GM23338 (cell line): Measurements from ENCODE around the gene ATP2B1. TPM values are rescaled to one million over a fixed set of nuclear protein-coding genes. Genes with fewer than 3 reads are reported as not detected.

Experiments used
- ATAC-seq: fragments of 200-7000 bp; cut with Tn5 transposase; 3 replicates; pipeline ENCODE4 v1.9.1; 2020
- DNase-seq: peaks from one replicate; pipeline ENCODE4 v3.0.0-alpha.2; 2015; ENCODE audit warnings: low spot score
- H2AFZ ChIP-seq: fragments of 200-600 bp; sonication (generic); 2 replicates; pipeline ENCODE4 v1.8.0; 2016; ENCODE audit warnings: antibody characterized with exemption, mild to moderate bottlenecking, moderate library complexity
- H3F3A ChIP-seq: fragments of 200-600 bp; sonication (generic); replicated peaks from 2 replicates; pipeline ENCODE4 v1.8.0; 2017; ENCODE audit warnings: antibody characterized with exemption, mixed run types, low read depth
- H3K27ac ChIP-seq: fragments of 200-600 bp; sonication (generic); 2 replicates; pipeline ENCODE4 v1.6.1; 2016; ENCODE audit warnings: low read depth
- H3K27me3 ChIP-seq: fragments of 200-600 bp; sonication (generic); 2 replicates; pipeline ENCODE4 v1.8.0; 2016; ENCODE audit warnings: mild to moderate bottlenecking, mixed run types, moderate library complexity; ENCODE audit not compliant: insufficient read depth
- H3K36me3 ChIP-seq: fragments of 200-600 bp; sonication (generic); 2 replicates; pipeline ENCODE4 v1.8.0; 2016; ENCODE audit warnings: mild to moderate bottlenecking; ENCODE audit not compliant: insufficient read depth
- H3K4me1 ChIP-seq: fragments of 200-600 bp; sonication (generic); 2 replicates; pipeline ENCODE4 v1.8.0; 2016; ENCODE audit warnings: mild to moderate bottlenecking, moderate library complexity; ENCODE audit not compliant: insufficient read depth
- H3K4me2 ChIP-seq: fragments of 200-600 bp; sonication (generic); 2 replicates; pipeline ENCODE4 v1.7.1; 2017; ENCODE audit warnings: mixed run types
- H3K4me3 ChIP-seq: fragments of 200-600 bp; sonication (generic); 2 replicates; pipeline ENCODE4 v1.6.1; 2016; ENCODE audit warnings: mixed run types
- H3K79me2 ChIP-seq: fragments of 200-600 bp; sonication (generic); replicated peaks from 2 replicates; pipeline ENCODE4 v1.8.0; 2017; ENCODE audit warnings: mild to moderate bottlenecking; ENCODE audit not compliant: insufficient read depth
- H3K9me2 ChIP-seq: fragments of 200-600 bp; sonication (generic); 2 replicates; pipeline ENCODE4 v1.8.0; 2017; ENCODE audit not compliant: insufficient read depth
- H4K20me1 ChIP-seq: fragments of 200-600 bp; sonication (generic); replicated peaks from 2 replicates; pipeline ENCODE4 v1.8.0; 2017; ENCODE audit warnings: mild to moderate bottlenecking; ENCODE audit not compliant: insufficient read depth
- H3K27ac Mint-ChIP-seq: 2 replicates; pipeline ENCODE4 v1.8.0; 2020; ENCODE audit warnings: inconsistent platforms, mild to moderate bottlenecking, moderate library complexity, mixed read lengths
- H3K27me3 Mint-ChIP-seq: 3 replicates; pipeline ENCODE4 v1.8.0; 2022; ENCODE audit warnings: low read depth, mild to moderate bottlenecking, moderate library complexity, mixed read lengths, inconsistent platforms; ENCODE audit not compliant: insufficient read depth, poor library complexity
- H3K36me3 Mint-ChIP-seq: 3 replicates; pipeline ENCODE4 v1.8.0; 2021; ENCODE audit warnings: low read depth, mild to moderate bottlenecking, inconsistent platforms, moderate library complexity, mixed read lengths
- H3K4me1 Mint-ChIP-seq: 3 replicates; pipeline ENCODE4 v1.8.0; 2020; ENCODE audit warnings: mild to moderate bottlenecking, inconsistent platforms, mixed read lengths
- H3K4me3 Mint-ChIP-seq: 3 replicates; pipeline ENCODE4 v1.8.0; 2021; ENCODE audit warnings: moderate library complexity, mild to moderate bottlenecking, inconsistent platforms, mixed read lengths
- H3K9me3 Mint-ChIP-seq: 3 replicates; pipeline ENCODE4 v1.8.0; 2020; ENCODE audit warnings: moderate library complexity, mild to moderate bottlenecking, inconsistent platforms, mixed read lengths
- CREB1 ChIP-seq: fragments of 250-450 bp; sonication (Bioruptor Pico); IDR thresholded peaks from 2 replicates; pipeline ENCODE4 v1.5.0; 2020; ENCODE audit warnings: low read depth, mild to moderate bottlenecking, moderate library complexity
- EZH2 ChIP-seq: fragments of 200-600 bp; sonication (generic); IDR thresholded peaks from one replicate; pipeline ENCODE4 v1.8.0; 2017; ENCODE audit warnings: antibody characterized with exemption, mild to moderate bottlenecking, low read depth; ENCODE audit not compliant: unreplicated experiment
- EZH2phosphoT487 ChIP-seq: fragments of 200-600 bp; sonication (generic); IDR thresholded peaks from one replicate; pipeline ENCODE4 v1.8.1; 2018; ENCODE audit warnings: antibody characterized with exemption; ENCODE audit not compliant: unreplicated experiment
- NANOG ChIP-seq: IDR thresholded peaks from 2 replicates; pipeline ENCODE4 v1.6.1; 2016; ENCODE audit warnings: antibody characterized with exemption, borderline replicate concordance
- POLR2AphosphoS5 ChIP-seq: IDR thresholded peaks from 2 replicates; pipeline ENCODE4 v1.6.1; 2016; ENCODE audit warnings: antibody characterized with exemption, low read depth
- ZNF114 ChIP-seq: fragments of 250-450 bp; sonication (Bioruptor Pico); IDR thresholded peaks from 2 replicates; pipeline ENCODE4 v1.5.0; 2020; ENCODE audit warnings: mild to moderate bottlenecking, moderate library complexity
- ZNF331 ChIP-seq: fragments of 250-450 bp; sonication (Bioruptor Pico); IDR thresholded peaks from 2 replicates; pipeline ENCODE4 v1.5.0; 2020; ENCODE audit warnings: low read depth, mild to moderate bottlenecking, moderate library complexity
- polyA plus RNA-seq: library from polyadenylated mRNA; unstranded; fragments of >200 nt; fragmentation: Nextera tagmentation; extraction: Ambion mirVana; gene quantifications from 2 replicates; pipeline ENCODE4 v1.2.1, GENCODE V29; 2016
- total RNA-seq: library from RNA; depleted of rRNA; stranded (reverse); fragments of >200 nt; shearing (Covaris generic); gene quantifications from 2 replicates; pipeline ENCODE4 v1.2.3, GENCODE V29; 2014
- TF ChIP-seq, protein P1 (sequence below): fragments of 250-450 bp; sonication (Bioruptor Pico); IDR thresholded peaks from 2 replicates; pipeline ENCODE4 v1.5.0; 2020; ENCODE audit warnings: mild to moderate bottlenecking, moderate library complexity
- TF ChIP-seq, protein P2 (sequence below), 2 experiments: fragments of 200-600 bp in 1 of 2; sonication (generic) in 1 of 2; conservative IDR thresholded peaks; 2 replicates each; pipeline versions ENCODE4 v1.5.1 to v1.6.1; 2016 to 2017; ENCODE audit warnings: antibody characterized with exemption in 2 of 2, low read depth in 2 of 2, mild to moderate bottlenecking in 2 of 2, moderate library complexity in 1 of 2
- TF ChIP-seq, protein P3 (sequence below): IDR thresholded peaks from 2 replicates; pipeline ENCODE4 v1.6.1; 2016; ENCODE audit warnings: antibody characterized with exemption

The ATP2B1 gene
- total and polyA plus RNA-seq, 2 experiments from 2014 or later = 39.3 to 42.3 TPM

DNA sequence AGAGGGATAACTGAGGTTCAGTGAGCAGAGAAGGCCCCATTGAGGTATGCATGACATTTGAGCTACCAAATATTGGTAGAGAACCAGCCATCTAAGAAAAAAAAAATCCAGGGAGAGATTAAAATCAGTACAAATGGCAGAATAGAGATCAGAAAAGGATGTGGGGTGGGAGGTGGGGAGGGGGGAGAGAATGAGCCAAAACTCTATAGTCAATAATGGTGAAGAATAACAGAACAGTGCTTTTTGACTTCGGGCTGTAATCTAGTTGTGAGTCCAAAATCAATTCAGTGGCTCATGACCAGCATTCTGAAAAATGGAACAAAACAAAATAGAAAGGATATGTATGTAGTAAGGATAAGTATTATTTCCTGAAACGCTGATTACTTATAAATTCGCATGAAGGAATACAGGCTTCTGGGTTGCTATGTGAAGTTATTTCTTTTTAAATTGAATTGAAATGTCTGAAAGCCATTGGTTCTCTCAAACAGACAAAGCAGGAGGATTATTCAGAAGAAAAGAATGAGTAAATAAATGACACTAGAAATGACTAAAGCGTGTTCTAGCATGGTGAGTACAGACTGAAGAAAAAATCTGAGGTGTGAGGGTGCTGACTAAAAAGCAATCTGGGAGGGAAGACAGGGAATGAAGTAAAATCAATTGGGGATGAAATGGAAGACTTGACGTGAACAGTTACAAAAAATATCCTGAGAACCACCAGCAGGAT lies 72.4 kb downstream of the ATP2B1 start:
- H3K27ac Mint-ChIP-seq = no peak overlapping the region
- ATAC-seq = no peak

More for the DNA sequence above, 72.4 kb downstream of the ATP2B1 start:
- H3K36me3 ChIP-seq = no peaks in the 10 kb centered on the region
- TF ChIP-seq, protein P1, sequence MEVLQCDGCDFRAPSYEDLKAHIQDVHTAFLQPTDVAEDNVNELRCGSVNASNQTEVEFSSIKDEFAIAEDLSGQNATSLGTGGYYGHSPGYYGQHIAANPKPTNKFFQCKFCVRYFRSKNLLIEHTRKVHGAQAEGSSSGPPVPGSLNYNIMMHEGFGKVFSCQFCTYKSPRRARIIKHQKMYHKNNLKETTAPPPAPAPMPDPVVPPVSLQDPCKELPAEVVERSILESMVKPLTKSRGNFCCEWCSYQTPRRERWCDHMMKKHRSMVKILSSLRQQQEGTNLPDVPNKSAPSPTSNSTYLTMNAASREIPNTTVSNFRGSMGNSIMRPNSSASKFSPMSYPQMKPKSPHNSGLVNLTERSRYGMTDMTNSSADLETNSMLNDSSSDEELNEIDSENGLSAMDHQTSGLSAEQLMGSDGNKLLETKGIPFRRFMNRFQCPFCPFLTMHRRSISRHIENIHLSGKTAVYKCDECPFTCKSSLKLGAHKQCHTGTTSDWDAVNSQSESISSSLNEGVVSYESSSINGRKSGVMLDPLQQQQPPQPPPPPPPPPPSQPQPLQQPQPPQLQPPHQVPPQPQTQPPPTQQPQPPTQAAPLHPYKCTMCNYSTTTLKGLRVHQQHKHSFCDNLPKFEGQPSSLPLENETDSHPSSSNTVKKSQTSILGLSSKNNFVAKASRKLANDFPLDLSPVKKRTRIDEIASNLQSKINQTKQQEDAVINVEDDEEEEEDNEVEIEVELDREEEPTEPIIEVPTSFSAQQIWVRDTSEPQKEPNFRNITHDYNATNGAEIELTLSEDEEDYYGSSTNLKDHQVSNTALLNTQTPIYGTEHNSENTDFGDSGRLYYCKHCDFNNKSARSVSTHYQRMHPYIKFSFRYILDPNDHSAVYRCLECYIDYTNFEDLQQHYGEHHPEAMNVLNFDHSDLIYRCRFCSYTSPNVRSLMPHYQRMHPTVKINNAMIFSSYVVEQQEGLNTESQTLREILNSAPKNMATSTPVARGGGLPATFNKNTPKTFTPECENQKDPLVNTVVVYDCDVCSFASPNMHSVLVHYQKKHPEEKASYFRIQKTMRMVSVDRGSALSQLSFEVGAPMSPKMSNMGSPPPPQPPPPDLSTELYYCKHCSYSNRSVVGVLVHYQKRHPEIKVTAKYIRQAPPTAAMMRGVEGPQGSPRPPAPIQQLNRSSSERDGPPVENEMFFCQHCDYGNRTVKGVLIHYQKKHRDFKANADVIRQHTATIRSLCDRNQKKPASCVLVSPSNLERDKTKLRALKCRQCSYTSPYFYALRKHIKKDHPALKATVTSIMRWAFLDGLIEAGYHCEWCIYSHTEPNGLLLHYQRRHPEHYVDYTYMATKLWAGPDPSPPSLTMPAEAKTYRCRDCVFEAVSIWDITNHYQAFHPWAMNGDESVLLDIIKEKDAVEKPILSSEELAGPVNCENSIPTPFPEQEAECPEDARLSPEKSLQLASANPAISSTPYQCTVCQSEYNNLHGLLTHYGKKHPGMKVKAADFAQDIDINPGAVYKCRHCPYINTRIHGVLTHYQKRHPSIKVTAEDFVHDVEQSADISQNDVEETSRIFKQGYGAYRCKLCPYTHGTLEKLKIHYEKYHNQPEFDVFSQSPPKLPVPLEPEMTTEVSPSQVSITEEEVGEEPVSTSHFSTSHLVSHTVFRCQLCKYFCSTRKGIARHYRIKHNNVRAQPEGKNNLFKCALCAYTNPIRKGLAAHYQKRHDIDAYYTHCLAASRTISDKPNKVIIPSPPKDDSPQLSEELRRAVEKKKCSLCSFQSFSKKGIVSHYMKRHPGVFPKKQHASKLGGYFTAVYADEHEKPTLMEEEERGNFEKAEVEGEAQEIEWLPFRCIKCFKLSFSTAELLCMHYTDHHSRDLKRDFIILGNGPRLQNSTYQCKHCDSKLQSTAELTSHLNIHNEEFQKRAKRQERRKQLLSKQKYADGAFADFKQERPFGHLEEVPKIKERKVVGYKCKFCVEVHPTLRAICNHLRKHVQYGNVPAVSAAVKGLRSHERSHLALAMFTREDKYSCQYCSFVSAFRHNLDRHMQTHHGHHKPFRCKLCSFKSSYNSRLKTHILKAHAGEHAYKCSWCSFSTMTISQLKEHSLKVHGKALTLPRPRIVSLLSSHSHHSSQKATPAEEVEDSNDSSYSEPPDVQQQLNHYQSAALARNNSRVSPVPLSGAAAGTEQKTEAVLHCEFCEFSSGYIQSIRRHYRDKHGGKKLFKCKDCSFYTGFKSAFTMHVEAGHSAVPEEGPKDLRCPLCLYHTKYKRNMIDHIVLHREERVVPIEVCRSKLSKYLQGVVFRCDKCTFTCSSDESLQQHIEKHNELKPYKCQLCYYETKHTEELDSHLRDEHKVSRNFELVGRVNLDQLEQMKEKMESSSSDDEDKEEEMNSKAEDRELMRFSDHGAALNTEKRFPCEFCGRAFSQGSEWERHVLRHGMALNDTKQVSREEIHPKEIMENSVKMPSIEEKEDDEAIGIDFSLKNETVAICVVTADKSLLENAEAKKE (CRISPR knock-in tag) = no peak
- no peak for TF ChIP-seq CREB1 (CRISPR knock-in tag)
- TF ChIP-seq, protein P2, sequence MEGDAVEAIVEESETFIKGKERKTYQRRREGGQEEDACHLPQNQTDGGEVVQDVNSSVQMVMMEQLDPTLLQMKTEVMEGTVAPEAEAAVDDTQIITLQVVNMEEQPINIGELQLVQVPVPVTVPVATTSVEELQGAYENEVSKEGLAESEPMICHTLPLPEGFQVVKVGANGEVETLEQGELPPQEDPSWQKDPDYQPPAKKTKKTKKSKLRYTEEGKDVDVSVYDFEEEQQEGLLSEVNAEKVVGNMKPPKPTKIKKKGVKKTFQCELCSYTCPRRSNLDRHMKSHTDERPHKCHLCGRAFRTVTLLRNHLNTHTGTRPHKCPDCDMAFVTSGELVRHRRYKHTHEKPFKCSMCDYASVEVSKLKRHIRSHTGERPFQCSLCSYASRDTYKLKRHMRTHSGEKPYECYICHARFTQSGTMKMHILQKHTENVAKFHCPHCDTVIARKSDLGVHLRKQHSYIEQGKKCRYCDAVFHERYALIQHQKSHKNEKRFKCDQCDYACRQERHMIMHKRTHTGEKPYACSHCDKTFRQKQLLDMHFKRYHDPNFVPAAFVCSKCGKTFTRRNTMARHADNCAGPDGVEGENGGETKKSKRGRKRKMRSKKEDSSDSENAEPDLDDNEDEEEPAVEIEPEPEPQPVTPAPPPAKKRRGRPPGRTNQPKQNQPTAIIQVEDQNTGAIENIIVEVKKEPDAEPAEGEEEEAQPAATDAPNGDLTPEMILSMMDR (conservative IDR thresholded peaks at IDR 0.05; ENCODE audit: low read depth in 2 of 2) = no peak
- TF ChIP-seq NANOG = no peak
- no peak for TF ChIP-seq EZH2phosphoT487
- TF ChIP-seq, protein P3, sequence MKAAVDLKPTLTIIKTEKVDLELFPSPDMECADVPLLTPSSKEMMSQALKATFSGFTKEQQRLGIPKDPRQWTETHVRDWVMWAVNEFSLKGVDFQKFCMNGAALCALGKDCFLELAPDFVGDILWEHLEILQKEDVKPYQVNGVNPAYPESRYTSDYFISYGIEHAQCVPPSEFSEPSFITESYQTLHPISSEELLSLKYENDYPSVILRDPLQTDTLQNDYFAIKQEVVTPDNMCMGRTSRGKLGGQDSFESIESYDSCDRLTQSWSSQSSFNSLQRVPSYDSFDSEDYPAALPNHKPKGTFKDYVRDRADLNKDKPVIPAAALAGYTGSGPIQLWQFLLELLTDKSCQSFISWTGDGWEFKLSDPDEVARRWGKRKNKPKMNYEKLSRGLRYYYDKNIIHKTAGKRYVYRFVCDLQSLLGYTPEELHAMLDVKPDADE = no peak
- no peak for TF ChIP-seq ZNF114 (CRISPR knock-in tag)
- TF ChIP-seq EZH2 = no peak
- no peak for TF ChIP-seq ZNF331 (CRISPR knock-in tag)
- no peak for TF ChIP-seq POLR2AphosphoS5
- no peak overlapping the region for H3K4me3 Mint-ChIP-seq
- no peaks in the 10 kb centered on the region for H3K27me3 ChIP-seq
- no peaks in the 10 kb centered on the region for H3K79me2 ChIP-seq
- H2AFZ ChIP-seq = no peak overlapping the region
- no peaks in the 10 kb centered on the region for H3F3A ChIP-seq
- no peak overlapping the region for H3K4me3 ChIP-seq
- no peaks in the 10 kb centered on the region for H3K36me3 Mint-ChIP-seq
- H3K4me1 ChIP-seq = no peaks in the 10 kb centered on the region
- no peak overlapping the region for H3K27ac ChIP-seq
- no peak overlapping the region for H3K4me2 ChIP-seq
- DNase-seq = no peak
- H3K9me3 Mint-ChIP-seq = no peaks in the 10 kb centered on the region
- no peaks in the 10 kb centered on the region for H3K27me3 Mint-ChIP-seq
- H3K4me1 Mint-ChIP-seq = peaks cover 3% of the 10 kb centered on the region; the same call in 1 of the 3 replicates
- no peaks in the 10 kb centered on the region for H3K9me2 ChIP-seq
- H4K20me1 ChIP-seq = peaks cover 4% of the 10 kb centered on the region; the same call in 1 of the 2 replicates
